Endodermal cell (in vitro differentiated cells): Measurements from ENCODE around the gene CDC26. TPM values are rescaled to one million over a fixed set of nuclear protein-coding genes. Genes with fewer than 3 reads are reported as not detected.

Experiments used
- DNase-seq: peaks from one replicate; pipeline ENCODE4 v3.0.0-alpha.2; 2017
- H3K27ac ChIP-seq: 2 replicates; pipeline ENCODE4 v1.5.1; 2013; ENCODE audit warnings: mild to moderate bottlenecking, low read depth, low read length, moderate library complexity
- H3K27me3 ChIP-seq: 2 replicates; pipeline ENCODE4 v1.6.1; 2013; ENCODE audit warnings: mild to moderate bottlenecking, low read length, moderate library complexity; ENCODE audit not compliant: insufficient read depth, control insufficient read depth, poor library complexity, severe bottlenecking
- H3K36me3 ChIP-seq: 2 replicates; pipeline ENCODE4 v1.7.0; 2013; ENCODE audit warnings: mild to moderate bottlenecking, low read length, moderate library complexity; ENCODE audit not compliant: control insufficient read depth, insufficient read depth
- H3K4me1 ChIP-seq: one replicate; pipeline ENCODE4 v1.7.0; 2013; ENCODE audit warnings: low read length; ENCODE audit not compliant: control insufficient read depth, insufficient read depth
- H3K4me3 ChIP-seq: 2 replicates; pipeline ENCODE4 v1.5.1; 2013; ENCODE audit warnings: mild to moderate bottlenecking, low read length, moderate library complexity
- H3K9ac ChIP-seq: 2 replicates; pipeline ENCODE4 v1.6.1; 2013; ENCODE audit warnings: mild to moderate bottlenecking, low read length, moderate library complexity; ENCODE audit not compliant: poor library complexity, severe bottlenecking; ENCODE audit errors: extremely low read depth
- H3K9me3 ChIP-seq: 2 replicates; pipeline ENCODE4 v1.6.1; 2013; ENCODE audit warnings: mild to moderate bottlenecking, low read length, moderate library complexity; ENCODE audit not compliant: control insufficient read depth
- H3K27ac Mint-ChIP-seq: 2 replicates; pipeline ENCODE4 v1.8.0; 2020; ENCODE audit warnings: mixed read lengths
- H3K27me3 Mint-ChIP-seq: 2 replicates; pipeline ENCODE4 v1.8.0; 2021; ENCODE audit warnings: mild to moderate bottlenecking, mixed read lengths; ENCODE audit not compliant: insufficient read depth
- H3K36me3 Mint-ChIP-seq: 2 replicates; pipeline ENCODE4 v1.8.0; 2020; ENCODE audit warnings: low read depth, mixed read lengths
- H3K4me1 Mint-ChIP-seq: 2 replicates; pipeline ENCODE4 v1.8.0; 2020; ENCODE audit warnings: mixed read lengths
- H3K4me3 Mint-ChIP-seq: 2 replicates; pipeline ENCODE4 v1.8.0; 2020; ENCODE audit warnings: mild to moderate bottlenecking, moderate library complexity, mixed read lengths
- H3K9me3 Mint-ChIP-seq: 2 replicates; pipeline ENCODE4 v1.8.0; 2020; ENCODE audit warnings: mild to moderate bottlenecking, mixed read lengths
- WGBS, 2 experiments: methylation state at CpG; one replicate each; pipeline versions ENCODE4 v1.1.5 to v1.1.7; 2013; ENCODE audit warnings: missing lambda C conversion rate in 2 of 2, mixed read lengths in 1 of 2; ENCODE audit not compliant: insufficient coverage in 1 of 2, insufficient read length in 1 of 2; 5-methylcytosine and 5-hydroxymethylcytosine counted together
- total RNA-seq, 2 donors: library from RNA; stranded (reverse); fragmentation: NEBNext Ultra II Directional in 1 of 2; extraction: Animal tissue kit (Norgen Biotek cat#: 25700) in 1 of 2; gene quantifications; 2 replicates in 1 of 2; 3 replicates in 1 of 2; pipeline ENCODE4 v1.2.1, GENCODE V29; 2021
- TF ChIP-seq, protein P1 (sequence below): fragments of 200-600 bp; sonication (generic); conservative IDR thresholded peaks from 2 replicates; pipeline ENCODE4 v1.5.0; 2021; ENCODE audit warnings: antibody characterized with exemption, mild to moderate bottlenecking

The CDC26 gene
- total RNA-seq, 2 donors from 2014 or later, result 34.7 to 39.7 TPM

DNA sequence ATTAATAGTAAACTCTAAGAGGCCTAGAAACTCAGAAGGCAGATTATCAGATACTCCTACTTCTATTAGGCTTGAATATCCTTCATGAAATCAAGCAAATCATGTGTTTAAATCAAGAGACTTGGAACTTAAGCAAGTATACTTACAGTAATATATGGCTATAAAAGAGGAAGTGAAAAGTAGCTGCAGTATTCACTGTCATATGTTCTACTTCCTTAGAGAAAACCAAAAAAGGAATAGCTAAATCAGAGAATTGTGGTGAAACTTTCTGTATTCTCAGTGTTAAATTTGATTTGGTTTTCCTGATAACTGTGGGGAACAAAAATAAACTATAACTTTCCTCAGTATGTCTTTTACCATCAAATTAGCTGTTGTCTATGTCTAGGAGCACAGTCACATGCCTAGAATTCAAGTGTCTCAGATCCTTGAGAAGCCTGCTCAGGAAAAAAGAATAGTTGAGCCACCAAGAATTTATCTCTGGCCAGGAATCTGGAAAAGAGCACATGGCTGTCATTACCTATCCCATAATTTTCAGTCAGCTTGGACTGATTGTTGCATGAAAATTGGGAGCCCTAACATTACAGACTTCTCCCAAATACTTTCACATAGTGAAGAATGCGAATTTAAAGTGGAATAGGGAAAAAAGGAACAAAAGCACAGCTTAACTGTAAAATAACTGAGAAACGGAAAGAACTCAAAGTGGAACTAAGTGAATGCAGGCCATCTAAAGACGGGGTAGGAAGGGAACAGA, 56.0 kb downstream of the CDC26 start:
- H3K4me1 Mint-ChIP-seq, result peaks cover 33% of the 10 kb centered on the region
- H3K9ac ChIP-seq, result no peak overlapping the region
- peak overlapping the region; percentile 98 for H3K4me3 ChIP-seq
- H3K36me3 ChIP-seq, result peaks cover 3% of the 10 kb centered on the region
- TF ChIP-seq, protein P1, sequence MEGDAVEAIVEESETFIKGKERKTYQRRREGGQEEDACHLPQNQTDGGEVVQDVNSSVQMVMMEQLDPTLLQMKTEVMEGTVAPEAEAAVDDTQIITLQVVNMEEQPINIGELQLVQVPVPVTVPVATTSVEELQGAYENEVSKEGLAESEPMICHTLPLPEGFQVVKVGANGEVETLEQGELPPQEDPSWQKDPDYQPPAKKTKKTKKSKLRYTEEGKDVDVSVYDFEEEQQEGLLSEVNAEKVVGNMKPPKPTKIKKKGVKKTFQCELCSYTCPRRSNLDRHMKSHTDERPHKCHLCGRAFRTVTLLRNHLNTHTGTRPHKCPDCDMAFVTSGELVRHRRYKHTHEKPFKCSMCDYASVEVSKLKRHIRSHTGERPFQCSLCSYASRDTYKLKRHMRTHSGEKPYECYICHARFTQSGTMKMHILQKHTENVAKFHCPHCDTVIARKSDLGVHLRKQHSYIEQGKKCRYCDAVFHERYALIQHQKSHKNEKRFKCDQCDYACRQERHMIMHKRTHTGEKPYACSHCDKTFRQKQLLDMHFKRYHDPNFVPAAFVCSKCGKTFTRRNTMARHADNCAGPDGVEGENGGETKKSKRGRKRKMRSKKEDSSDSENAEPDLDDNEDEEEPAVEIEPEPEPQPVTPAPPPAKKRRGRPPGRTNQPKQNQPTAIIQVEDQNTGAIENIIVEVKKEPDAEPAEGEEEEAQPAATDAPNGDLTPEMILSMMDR, result no peak
- H3K9me3 ChIP-seq, result peaks cover 3% of the 10 kb centered on the region
- no peak for DNase-seq
- H3K36me3 Mint-ChIP-seq, result peaks cover 5% of the 10 kb centered on the region
- no peak overlapping the region for H3K27ac ChIP-seq
- H3K9me3 Mint-ChIP-seq, result no peaks in the 10 kb centered on the region
- H3K27me3 ChIP-seq, result no peaks in the 10 kb centered on the region
- WGBS, 2 experiments, result 89 to 96% methylated on average over 2 to 3 of the region's 3 CpGs
- no peak overlapping the region for H3K27ac Mint-ChIP-seq
- H3K27me3 Mint-ChIP-seq, result peaks cover 4% of the 10 kb centered on the region
- H3K4me1 ChIP-seq, result peaks cover 4% of the 10 kb centered on the region
- H3K4me3 Mint-ChIP-seq, result peak overlapping the region; percentile 96

Other genes with a start within 250 kb of the CDC26 start
- 1 to 10 TPM; 4.2 to 4.7 TPM for gene ZFP37, start 218.8 kb downstream of the CDC26 start, total RNA-seq
- 1 to 10 TPM; 1.8 to 3.1 TPM for gene SLC31A2, start 124.6 kb downstream of the CDC26 start, total RNA-seq
- 10 to 100 TPM; 17.1 to 19.6 TPM for gene FKBP15, start 54.3 kb downstream of the CDC26 start, total RNA-seq
- gene SLC31A1, start 54.0 kb downstream of the CDC26 start, total RNA-seq, result 10 to 100 TPM; 29.1 to 32.4 TPM
- gene PRPF4, start 86 bp upstream of the CDC26 start, total RNA-seq, result 10 to 100 TPM; 35.7 to 36.0 TPM
- gene RNF183, start 27.8 kb upstream of the CDC26 start, total RNA-seq, result under 1 TPM; 0.48 to 0.97 TPM
- gene WDR31, start 64.7 kb upstream of the CDC26 start, total RNA-seq, result 1 to 10 TPM; 4.5 to 8.4 TPM
- gene BSPRY, start 74.0 kb upstream of the CDC26 start, total RNA-seq, result 10 to 100 TPM; 14.1 to 17.9 TPM
- gene HDHD3, start 101.4 kb upstream of the CDC26 start, total RNA-seq, result 10 to 100 TPM; 24.3 to 37.1 TPM
- 10 to 100 TPM; 40.4 to 51.9 TPM for gene ALAD, start 125.7 kb upstream of the CDC26 start, total RNA-seq
- gene POLE3, start 135.1 kb upstream of the CDC26 start, total RNA-seq, result 10 to 100 TPM; 36.5 to 45.6 TPM
- 1 to 10 TPM in 1 of 2 donors, under 1 TPM in 1; 0.40 to 1.1 TPM for gene C9orf43, start 135.2 kb upstream of the CDC26 start, total RNA-seq
- gene RGS3, start 188.2 kb upstream of the CDC26 start, total RNA-seq, result 10 to 100 TPM; 20.7 to 40.3 TPM